Activated naive CD8-positive, alpha-beta T cell (primary cell): ENCODE measurements around the gene FAT1.

Experiments used
- H3K27ac Mint-ChIP-seq: one replicate; pipeline ENCODE4 v1.8.0; 2021; ENCODE audit warnings: mixed read lengths
- H3K27me3 Mint-ChIP-seq: one replicate; pipeline ENCODE4 v1.8.0; 2021; ENCODE audit warnings: mixed read lengths
- H3K36me3 Mint-ChIP-seq: one replicate; pipeline ENCODE4 v1.8.0; 2021; ENCODE audit warnings: mixed read lengths
- H3K4me1 Mint-ChIP-seq: one replicate; pipeline ENCODE4 v1.8.0; 2021; ENCODE audit warnings: low read depth, mixed read lengths
- H3K4me3 Mint-ChIP-seq: one replicate; pipeline ENCODE4 v1.8.0; 2021; ENCODE audit warnings: mild to moderate bottlenecking, mixed read lengths
- H3K9me3 Mint-ChIP-seq: one replicate; pipeline ENCODE4 v1.8.0; 2021; ENCODE audit warnings: low read depth, mixed read lengths

FAT1 gene

DNA sequence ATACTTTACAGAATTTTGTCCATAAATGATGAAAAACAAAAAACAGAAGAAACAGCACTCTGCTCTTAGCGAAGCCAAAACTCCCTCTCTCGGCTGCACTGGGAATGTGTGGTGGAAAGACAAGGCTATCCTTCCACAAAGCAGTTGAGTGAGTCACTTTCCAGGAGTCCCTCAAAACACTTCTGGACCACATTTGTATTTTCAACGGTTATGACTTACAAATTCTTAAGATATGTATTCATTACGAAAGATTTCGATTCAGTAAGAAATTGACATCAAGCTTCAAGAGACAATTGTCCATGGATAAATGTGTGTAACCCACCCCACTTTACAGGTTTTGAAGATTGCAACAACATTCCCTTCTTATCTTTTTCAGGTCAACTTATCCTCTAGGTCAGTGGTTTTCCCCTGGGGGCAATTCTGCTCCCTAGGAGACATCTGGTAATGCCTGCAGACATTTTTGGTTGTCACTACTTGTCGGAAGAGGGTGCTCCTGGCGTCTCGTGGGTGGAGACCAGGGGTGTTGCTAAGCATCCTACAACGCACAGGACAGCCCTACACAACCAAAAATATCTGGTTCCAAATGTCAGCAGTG is 101.6 kb downstream of the FAT1 start:
- H3K4me1 Mint-ChIP-seq, result no peaks in the 10 kb centered on the region
- no peaks in the 10 kb centered on the region for H3K36me3 Mint-ChIP-seq
- H3K27ac Mint-ChIP-seq, result no peak overlapping the region
- H3K4me3 Mint-ChIP-seq, result no peak overlapping the region
- peaks cover 4% of the 10 kb centered on the region for H3K27me3 Mint-ChIP-seq
- no peaks in the 10 kb centered on the region for H3K9me3 Mint-ChIP-seq

DNA sequence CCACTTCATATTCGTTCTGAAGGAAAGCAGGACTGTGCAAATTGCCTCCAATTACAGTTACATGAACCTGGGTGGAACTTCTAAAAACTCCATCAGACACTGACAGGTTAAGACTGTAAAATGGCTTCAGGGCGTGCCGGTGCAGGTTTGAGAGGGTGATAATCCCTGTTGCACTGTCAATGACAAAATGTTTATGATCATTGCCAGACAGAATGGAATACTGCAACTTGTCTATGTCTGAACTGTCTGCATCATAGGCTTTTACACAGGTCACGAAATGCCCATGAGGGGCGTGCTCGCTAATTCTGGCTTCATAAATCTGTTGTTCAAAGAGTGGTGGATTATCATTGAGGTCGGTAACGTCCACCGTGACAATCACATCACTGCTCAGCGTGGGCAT is 104.6 kb downstream of the FAT1 start:
- H3K4me1 Mint-ChIP-seq, result no peaks in the 10 kb centered on the region
- peaks cover 5% of the 10 kb centered on the region for H3K27me3 Mint-ChIP-seq
- no peak overlapping the region for H3K27ac Mint-ChIP-seq
- H3K9me3 Mint-ChIP-seq, result no peaks in the 10 kb centered on the region
- no peaks in the 10 kb centered on the region for H3K36me3 Mint-ChIP-seq
- no peak overlapping the region for H3K4me3 Mint-ChIP-seq

GRCh38 chr4:186617921-186618320 is 105.7 kb downstream of the FAT1 start:
- Mint-ChIP-seq H3K27ac (no peak overlapping the region), H3K36me3 (no peaks in the 10 kb centered on the region), H3K4me1 (no peaks in the 10 kb centered on the region), H3K27me3 (peaks cover 5% of the 10 kb centered on the region), H3K9me3 (no peaks in the 10 kb centered on the region), H3K4me3 (no peak overlapping the region)

GRCh38 chr4:186607490-186607889 is 116.2 kb downstream of the FAT1 start:
- Mint-ChIP-seq H3K36me3 (no peaks in the 10 kb centered on the region), H3K9me3 (no peaks in the 10 kb centered on the region), H3K27me3 (no peaks in the 10 kb centered on the region), H3K4me3 (no peak overlapping the region), H3K27ac (no peak overlapping the region), H3K4me1 (no peaks in the 10 kb centered on the region)

GRCh38 chr4:186606591-186606992 is 117.1 kb downstream of the FAT1 start:
- no peaks in the 10 kb centered on the region for H3K27me3 Mint-ChIP-seq
- H3K36me3 Mint-ChIP-seq, result no peaks in the 10 kb centered on the region
- H3K27ac Mint-ChIP-seq, result no peak overlapping the region
- H3K9me3 Mint-ChIP-seq, result no peaks in the 10 kb centered on the region
- no peak overlapping the region for H3K4me3 Mint-ChIP-seq
- no peaks in the 10 kb centered on the region for H3K4me1 Mint-ChIP-seq

GRCh38 chr4:186605261-186605865 is 118.3 kb downstream of the FAT1 start:
- no peaks in the 10 kb centered on the region for H3K27me3 Mint-ChIP-seq
- no peak overlapping the region for H3K27ac Mint-ChIP-seq
- H3K4me1 Mint-ChIP-seq, result no peaks in the 10 kb centered on the region
- no peaks in the 10 kb centered on the region for H3K36me3 Mint-ChIP-seq
- no peaks in the 10 kb centered on the region for H3K9me3 Mint-ChIP-seq
- no peak overlapping the region for H3K4me3 Mint-ChIP-seq

- no peaks in the 10 kb centered on the region for H3K4me1 Mint-ChIP-seq
- H3K9me3 Mint-ChIP-seq, result no peaks in the 10 kb centered on the region
- H3K27ac Mint-ChIP-seq, result no peak overlapping the region
- H3K27me3 Mint-ChIP-seq, result no peaks in the 10 kb centered on the region
- H3K4me3 Mint-ChIP-seq, result no peak overlapping the region
- no peaks in the 10 kb centered on the region for H3K36me3 Mint-ChIP-seq
Observed at GRCh38 chr4:186604124-186604807, 119.4 kb downstream of the FAT1 start.

DNA sequence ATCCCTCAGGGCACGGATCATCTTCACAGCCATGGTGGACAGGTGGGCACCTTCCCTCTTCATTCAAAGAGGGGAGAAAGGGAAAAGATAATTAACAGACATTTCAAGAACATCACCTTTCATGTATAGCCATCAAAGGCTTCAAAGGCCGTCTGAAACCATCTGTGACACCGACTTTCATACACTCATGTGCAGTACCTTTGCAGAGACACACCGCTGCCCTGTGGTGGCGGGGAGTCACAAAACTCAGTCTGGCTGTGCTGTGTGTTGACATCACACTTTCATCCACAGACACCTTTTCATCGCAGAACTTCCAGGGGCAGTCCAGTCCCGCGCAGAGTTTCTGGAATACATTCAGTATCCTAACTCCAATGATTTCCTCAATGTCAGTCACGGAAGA is 120.7 kb downstream of the FAT1 start:
- Mint-ChIP-seq H3K4me1 (no peaks in the 10 kb centered on the region), H3K27me3 (no peaks in the 10 kb centered on the region), H3K9me3 (no peaks in the 10 kb centered on the region), H3K27ac (no peak overlapping the region), H3K36me3 (no peaks in the 10 kb centered on the region), H3K4me3 (no peak overlapping the region)

DNA sequence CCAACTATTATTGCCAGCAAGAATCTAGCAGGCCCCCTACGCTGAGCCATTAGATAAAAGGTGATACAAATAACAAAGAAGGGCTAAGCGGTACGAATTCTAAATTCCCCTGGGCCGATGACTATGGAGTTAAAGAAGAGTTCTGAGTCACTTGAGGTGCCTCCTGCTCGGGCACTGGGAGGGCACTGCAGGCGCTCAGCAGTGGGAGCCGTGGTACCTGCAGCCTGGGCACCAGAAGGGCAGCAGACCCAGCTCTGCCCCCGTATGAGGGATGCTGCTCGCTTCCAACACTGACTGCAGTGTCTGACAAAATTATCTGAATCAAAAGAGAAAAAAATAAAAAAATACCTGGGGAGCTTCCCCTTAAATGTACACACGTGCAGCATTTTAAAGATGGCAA is 124.2 kb downstream of the FAT1 start:
- Mint-ChIP-seq H3K4me1 (no peaks in the 10 kb centered on the region), H3K27ac (no peak overlapping the region), H3K36me3 (no peaks in the 10 kb centered on the region), H3K9me3 (no peaks in the 10 kb centered on the region), H3K4me3 (no peak overlapping the region), H3K27me3 (no peaks in the 10 kb centered on the region)

- no peaks in the 10 kb centered on the region for H3K27me3 Mint-ChIP-seq
- no peak overlapping the region for H3K27ac Mint-ChIP-seq
- no peaks in the 10 kb centered on the region for H3K9me3 Mint-ChIP-seq
- no peaks in the 10 kb centered on the region for H3K4me1 Mint-ChIP-seq
- H3K4me3 Mint-ChIP-seq, result no peak overlapping the region
- no peaks in the 10 kb centered on the region for H3K36me3 Mint-ChIP-seq
Observed at GRCh38 chr4:186598686-186599085, 125.0 kb downstream of the FAT1 start.

DNA sequence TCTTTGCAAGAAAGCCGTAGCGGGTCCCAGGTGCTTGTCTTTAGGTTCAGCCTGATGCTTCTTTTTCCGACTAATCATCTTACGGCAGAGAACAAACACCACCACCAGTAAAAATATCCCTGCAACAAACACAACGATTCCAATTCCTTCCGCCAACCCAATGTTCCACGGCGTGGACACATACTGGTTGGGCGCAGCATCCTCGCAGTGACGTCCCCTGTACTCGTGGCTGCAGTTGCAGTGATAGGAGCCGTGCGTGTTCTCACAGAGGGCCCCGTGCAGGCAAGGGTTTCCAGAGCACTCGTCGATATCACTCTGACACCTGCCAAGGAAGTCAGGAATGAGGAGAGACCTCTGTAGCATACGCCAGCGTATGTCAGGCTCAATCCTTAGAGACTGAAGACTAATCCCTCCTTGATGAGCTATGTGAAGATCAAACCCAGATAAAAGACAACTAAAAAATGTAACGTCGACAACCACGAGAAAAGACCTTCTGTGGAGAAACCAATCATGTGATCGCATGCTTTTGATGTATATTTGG is 126.7 kb downstream of the FAT1 start:
- no peaks in the 10 kb centered on the region for H3K4me1 Mint-ChIP-seq
- no peak overlapping the region for H3K27ac Mint-ChIP-seq
- no peaks in the 10 kb centered on the region for H3K27me3 Mint-ChIP-seq
- no peak overlapping the region for H3K4me3 Mint-ChIP-seq
- no peaks in the 10 kb centered on the region for H3K36me3 Mint-ChIP-seq
- no peaks in the 10 kb centered on the region for H3K9me3 Mint-ChIP-seq

DNA sequence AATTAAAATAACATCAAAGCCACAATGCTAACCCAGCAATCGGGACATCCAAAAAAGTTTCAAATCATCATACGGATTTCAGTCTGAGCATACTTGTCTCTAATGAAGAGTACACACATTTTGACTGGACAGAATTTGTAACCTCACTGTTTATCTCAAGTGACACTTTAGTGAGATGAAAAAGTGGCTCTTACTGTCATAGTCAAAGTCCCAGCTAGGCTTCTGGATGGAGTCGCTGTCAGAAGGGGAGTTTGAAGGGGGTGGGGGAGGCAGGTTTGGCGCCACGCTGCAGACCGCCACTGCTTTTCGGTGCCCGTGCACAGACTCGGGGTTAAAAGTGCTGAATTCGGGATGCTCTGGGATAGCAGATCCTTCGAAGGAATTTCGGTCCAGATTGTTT is 127.3 kb downstream of the FAT1 start:
- H3K9me3 Mint-ChIP-seq, result no peaks in the 10 kb centered on the region

DNA sequence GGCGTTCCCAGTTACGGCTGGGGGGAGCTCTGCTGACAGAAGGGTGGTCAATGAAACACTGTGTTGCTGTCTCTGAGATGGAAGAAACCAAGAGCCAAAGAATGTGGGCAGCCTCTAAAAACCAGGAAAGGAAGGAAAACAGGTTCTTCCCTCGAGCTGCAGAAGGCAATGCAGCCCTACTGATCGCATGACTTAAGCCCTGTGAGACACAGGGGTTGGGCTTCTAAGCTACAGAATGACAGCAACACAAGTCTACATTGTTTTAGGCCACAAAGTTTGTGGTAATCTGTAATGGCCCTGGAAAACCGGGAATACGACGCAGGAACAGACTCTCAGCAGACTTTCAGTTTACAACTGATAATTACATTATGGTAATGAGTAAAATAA is 130.1 kb downstream of the FAT1 start:
- Mint-ChIP-seq H3K9me3 (no peaks in the 10 kb centered on the region), H3K36me3 (no peaks in the 10 kb centered on the region), H3K27ac (no peak overlapping the region), H3K4me3 (no peak overlapping the region), H3K4me1 (no peaks in the 10 kb centered on the region), H3K27me3 (no peaks in the 10 kb centered on the region)

More for the DNA sequence above, 127.3 kb downstream of the FAT1 start:
- no peaks in the 10 kb centered on the region for H3K27me3 Mint-ChIP-seq
- no peak overlapping the region for H3K27ac Mint-ChIP-seq
- no peak overlapping the region for H3K4me3 Mint-ChIP-seq
- H3K4me1 Mint-ChIP-seq, result no peaks in the 10 kb centered on the region
- H3K36me3 Mint-ChIP-seq, result no peaks in the 10 kb centered on the region

DNA sequence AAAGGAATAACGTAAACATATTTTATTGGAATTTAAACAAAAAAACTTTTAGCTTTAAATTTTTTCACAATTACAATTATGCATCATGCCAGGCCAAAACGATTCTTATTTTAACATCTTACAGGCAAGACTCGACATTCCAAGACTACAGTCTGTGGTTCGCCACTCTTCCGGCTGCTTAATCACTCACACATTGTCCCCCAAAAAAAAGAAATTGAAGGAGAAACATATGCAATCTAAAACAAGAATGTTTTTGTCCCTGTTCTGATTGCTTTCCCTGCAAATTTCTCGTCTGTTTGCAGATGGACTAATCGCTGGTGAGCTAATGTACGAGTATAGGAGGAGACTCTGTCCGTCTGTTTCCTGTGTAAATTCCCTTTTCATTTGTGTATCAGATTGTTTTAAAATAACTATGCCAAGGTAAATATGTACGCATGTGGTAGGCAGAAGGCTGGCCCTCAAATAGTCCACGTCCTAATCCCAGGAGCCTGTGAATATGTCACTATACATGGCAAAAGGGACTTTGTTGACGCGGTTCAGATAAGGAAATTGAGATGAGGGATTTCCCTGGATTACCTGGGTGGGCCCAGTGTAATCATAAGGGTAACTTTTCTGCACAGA is 130.6 kb downstream of the FAT1 start:
- H3K27me3 Mint-ChIP-seq, result no peaks in the 10 kb centered on the region
- no peaks in the 10 kb centered on the region for H3K9me3 Mint-ChIP-seq
- H3K4me3 Mint-ChIP-seq, result no peak overlapping the region
- no peaks in the 10 kb centered on the region for H3K36me3 Mint-ChIP-seq
- H3K27ac Mint-ChIP-seq, result no peak overlapping the region
- no peaks in the 10 kb centered on the region for H3K4me1 Mint-ChIP-seq

- no peak overlapping the region for H3K27ac Mint-ChIP-seq
- H3K36me3 Mint-ChIP-seq, result no peaks in the 10 kb centered on the region
- no peaks in the 10 kb centered on the region for H3K27me3 Mint-ChIP-seq
- H3K4me1 Mint-ChIP-seq, result no peaks in the 10 kb centered on the region
- no peaks in the 10 kb centered on the region for H3K9me3 Mint-ChIP-seq
- H3K4me3 Mint-ChIP-seq, result no peak overlapping the region
Observed at GRCh38 chr4:186592445-186592844, 131.2 kb downstream of the FAT1 start.
